HPDE6-E6E7 (cell line): ENCODE data around the gene ADAMTSL5.
"Not testable (repeated sequence)": the region's sequence is repeated elsewhere in the genome, so short reads cannot be mapped to it uniquely, and the experiment has no call there.

Experiments
- DNase-seq: peaks from one replicate; pipeline ENCODE4 v3.0.0; 2011; ENCODE audit warnings: missing footprints; ENCODE audit errors: extremely low spot score

ADAMTSL5 gene

DNA sequence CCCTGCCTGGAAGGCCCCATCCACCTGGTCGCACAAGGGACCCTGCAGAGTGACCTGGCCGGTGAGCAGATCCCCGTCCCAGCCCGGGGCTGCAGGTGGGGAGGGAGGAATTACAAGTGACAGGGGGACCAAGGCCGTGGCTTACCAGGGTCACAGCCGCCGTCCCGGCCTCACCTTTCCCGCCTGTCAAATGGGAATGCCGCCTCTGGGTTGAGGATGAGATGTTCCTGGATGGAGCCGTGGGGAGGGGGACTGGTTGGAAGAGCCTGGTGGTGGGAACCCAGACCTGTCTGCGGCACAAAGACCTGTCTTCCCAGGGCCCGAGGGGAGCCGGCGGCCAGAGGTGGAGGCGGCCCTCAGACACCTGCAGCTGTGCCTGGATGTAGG, 16.6 kb upstream of the ADAMTSL5 start:
- DNase-seq = no peak

DNA sequence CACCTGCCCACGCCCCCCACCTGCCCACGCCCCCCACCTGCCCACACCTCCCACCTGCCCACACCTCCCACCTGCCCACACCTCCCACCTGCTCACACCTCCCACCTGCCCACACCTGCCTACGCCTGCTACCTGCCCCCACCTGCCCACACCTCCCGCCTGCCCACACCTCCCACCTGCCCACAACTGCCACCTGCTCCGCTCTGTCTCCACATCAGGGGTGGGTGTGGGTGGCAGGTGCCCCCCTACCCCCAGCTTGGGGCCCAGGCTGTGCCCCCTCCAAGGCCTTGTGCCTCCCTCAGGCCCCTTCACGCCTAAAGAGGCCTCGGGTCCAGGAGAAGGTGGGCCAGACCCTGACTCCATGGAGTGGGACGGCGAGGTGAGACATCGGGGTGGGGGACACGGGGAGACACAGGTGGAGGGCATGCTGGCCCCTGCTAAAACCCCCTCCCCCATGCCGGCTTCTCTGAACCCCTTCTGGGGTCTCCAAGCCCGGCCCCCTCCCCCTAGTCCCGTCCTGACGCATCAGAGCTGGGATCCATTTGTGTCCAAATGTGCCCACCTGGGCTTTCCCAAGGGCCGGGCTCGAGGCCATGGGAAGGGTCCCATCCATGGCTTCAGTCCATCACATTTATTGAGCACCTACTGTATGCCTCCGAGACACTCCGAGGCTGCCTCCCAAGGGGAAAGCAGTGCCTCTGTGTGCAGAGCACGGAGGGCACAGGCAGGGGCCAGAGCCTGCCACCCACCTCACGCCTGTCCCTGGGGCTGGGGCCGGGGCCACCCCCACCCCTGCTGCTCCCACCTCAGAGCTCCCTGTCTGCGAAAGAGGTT, 16.0 kb upstream of the ADAMTSL5 start:
- no peak for DNase-seq

DNA sequence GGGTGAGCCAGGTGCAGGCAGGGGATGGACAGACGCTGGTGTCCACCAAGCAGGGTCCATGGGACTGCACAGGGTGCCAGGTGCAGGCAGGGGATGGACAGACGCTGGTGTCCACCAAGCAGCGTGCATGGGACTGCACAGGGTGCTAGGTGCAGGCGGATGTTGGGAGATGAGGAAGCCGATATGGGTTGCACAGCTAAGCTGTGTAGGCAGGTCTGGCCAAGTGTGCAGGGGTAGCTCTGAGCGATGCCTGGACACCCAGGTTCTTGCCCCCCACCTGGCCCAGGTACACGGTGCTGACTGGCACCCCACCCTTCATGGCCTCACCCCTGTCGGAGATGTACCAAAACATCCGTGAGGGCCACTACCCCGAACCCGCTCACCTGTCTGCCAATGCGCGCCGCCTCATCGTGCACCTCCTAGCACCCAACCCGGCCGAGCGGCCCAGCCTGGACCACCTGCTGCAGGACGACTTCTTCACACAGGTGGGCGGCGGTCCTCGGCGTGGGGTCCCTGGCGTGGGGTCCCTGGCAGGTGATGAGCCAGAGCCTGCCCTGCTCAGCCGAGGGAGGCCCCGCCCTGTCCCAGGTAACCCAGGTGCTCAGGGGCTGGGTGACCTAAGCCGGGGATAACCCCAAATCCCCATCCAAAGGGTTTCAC, 15.0 kb upstream of the ADAMTSL5 start:
- no peak for DNase-seq

DNA sequence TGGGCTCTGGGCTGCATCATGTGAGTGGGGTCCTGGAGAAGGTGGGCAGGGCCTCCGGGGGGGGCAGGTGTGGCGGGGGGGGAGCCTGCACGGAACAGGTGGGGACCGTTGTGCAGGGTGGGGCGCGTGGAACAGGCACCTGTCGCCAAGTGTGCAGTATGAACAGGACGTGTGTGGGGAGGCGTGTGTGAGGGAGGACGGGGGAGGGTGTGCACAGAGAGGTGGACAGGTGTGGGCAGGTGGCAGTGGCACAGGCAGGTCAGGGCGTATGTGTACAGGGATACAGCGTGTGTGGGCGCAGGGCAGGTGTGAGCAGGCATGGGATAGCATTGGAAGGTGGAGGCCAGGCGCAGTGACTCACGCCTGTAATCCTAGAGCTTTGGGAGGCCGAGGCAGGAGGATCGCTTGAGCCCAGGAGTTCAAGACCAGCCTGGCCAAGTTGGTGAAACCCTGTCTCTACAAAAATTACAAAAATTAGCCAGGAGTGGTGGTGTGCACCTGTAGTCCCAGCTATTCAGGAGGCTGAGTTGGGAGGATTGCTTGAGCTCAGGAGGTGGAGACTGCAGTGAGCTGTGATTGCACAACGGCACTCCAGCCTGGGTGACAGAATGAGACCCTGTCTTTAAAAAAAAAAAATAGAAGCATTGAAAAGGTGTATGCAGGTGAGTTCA, 14.3 kb upstream of the ADAMTSL5 start:
- no peak for DNase-seq

DNA sequence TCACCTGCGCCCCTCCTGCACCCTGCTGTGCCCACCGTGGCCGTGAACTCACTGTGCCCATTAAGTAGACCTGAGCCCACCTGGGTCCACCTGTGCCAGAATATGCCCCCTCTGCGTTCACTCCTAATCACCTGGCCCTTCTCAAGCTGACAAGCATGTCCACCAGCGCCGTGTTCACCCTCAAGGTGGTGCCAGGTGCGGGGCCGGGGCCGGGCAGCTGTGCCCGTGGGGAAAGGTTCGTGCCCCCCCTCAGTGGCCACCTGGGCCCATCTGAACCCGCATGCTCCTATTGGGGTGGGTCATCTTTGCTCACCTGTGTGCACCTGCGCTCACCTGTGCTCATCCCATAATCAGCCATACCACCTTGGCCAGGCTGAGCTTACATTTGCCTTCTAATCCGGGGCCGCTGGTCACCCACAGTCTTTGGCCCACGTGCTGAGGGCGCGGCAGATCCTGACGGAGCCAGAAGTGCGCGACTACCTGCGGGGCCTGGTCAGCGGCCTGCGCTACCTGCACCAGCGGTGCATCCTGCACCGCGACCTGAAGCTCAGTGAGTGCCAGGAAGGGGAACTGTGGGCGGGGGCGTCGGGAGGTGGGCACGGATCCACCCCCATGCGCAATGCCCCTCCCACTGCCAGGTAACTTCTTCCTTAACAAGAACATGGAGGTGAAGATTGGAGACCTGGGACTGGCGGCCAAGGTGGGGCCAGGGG, 13.4 kb upstream of the ADAMTSL5 start:
- no peak for DNase-seq

DNA sequence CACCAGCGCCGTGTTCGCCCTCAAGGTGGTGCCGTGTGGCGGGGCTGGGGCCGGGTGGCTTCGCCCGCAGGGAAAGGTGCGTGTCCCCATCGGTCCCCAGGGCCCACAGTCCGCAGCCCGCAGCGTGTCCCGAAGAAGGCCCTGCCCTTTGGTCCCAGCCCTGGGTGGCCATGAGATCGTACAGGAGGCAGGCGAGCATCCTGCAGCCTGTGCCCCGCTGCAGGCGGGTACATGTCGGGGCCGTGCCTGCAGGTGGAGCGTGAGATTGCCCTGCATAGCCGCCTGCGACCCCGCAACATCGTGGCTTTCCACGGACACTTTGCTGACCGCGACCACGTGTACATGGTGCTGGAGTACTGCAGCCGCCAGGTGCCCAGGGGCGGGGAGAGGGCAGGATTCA, 12.5 kb upstream of the ADAMTSL5 start:
- no peak for DNase-seq

DNA sequence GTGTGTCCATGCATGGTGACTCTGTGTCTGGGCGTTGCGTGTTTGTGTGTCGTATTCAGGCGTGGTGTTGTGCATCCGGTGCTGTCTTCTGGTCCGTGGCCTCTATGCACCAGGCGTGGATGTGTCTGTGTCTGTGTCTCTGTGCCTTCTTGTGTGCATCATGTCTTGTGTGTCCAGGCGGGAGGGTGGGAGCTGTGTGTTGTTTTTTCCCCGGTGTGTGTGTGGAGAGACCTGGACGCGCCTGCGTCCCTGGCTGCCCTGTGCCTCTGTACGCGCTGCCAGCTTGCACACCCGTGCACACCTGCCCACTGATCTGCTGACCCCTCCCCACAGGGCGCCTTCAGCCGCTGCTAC, 12.1 kb upstream of the ADAMTSL5 start:
- DNase-seq = no peak

DNA sequence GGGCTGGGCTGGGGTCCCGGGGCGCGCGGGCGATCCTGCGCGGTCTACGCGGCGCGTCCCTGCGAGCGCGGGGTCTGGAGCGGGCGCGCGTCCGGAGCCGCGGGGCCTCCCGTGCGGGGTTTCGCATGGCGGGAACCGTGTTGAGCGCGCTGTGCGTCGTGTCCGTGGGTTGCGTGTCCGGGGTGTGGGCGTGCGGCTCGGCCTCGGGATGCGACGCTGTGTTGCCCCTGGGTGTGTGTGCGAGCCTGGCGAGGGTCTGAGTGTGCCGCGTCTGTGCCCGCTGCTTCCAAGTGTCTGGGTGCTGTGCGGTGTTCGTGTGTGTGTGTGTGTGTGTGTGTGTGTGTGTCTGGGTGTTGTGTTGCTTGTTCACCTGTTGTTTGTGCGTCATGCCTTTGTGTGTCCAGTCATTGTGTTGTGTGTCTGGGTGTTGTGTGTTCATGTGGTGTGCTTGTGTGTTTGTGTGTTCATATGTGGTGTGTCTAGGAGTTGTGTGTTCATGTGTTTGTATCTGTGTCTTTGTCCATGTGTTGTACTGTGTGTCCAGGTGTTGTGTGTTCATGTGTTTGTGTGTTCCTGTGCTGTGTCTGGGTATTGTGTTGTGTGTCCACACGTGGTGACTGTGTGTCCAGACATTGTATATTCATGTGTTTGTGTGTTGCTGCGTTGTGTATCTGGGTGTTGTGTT, 11.6 kb upstream of the ADAMTSL5 start:
- no peak for DNase-seq

DNA sequence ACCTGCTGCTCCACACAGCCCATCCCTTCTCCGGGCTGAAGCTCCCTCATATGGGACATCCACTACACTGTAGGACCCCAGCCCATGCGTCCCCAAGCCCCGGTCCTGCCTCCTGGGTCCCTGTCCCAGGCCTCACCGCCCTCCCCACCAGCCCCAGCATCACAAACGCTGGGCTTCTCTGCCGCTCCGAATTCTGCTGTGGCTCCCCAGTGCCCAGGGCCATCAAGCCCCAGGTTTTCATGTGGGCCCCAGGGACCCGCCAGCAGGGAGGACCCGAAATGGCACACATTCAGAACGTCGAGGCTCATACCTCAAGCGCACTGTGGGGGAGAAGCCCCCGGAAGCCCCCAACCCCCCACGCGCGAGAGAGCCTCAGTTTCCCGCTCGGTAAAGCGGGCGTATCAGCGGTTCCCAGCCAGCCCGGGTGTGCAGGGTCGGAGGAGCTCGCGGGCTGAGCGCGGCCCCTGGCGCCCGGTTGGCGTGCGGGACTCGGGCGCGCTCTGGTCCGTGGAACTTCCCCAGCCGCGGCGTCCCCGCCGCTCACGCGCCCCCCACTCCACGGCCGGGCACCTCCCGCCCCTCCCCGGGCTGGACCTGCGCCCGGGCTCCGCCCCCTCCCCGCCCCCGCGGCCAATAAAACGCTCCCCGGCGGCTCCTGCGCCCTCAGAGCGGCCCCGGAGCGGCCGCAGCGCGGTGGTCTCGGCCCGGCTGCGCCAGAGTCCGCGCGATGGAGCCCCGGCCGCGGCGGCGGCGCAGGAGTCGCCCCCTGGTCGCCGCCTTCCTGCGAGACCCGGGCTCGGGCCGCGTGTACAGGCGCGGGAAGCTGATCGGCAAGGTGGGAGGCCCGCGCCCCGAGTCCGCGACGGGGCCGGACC, 10.8 kb upstream of the ADAMTSL5 start, which contains the start of gene PLK5:
Gene PLK5, plus strand, starts transcription at position 666 of the 875 bp plus-strand sequence. CDS start 2,920 bp downstream, outside the sequence.
- DNase-seq = no peak

DNA sequence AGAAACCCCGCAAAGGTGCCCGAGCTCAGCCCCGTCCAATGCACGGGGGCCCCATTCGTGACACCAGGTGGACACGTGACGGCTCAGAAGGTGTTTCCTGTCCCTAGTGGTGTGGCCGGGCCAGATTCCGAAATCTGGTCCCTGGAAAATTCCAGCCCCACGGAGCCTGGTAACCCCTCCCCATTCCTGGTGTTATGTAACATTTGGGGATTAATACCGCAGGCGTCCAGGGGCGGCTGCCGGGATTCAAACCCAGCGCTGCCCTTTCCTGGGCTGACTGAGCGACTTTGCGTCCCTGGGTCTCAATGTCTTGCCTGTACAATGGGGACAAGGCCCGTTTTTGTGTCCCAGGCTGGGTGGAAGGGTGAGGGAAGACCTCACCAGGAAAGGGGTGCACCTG, 10.0 kb upstream of the ADAMTSL5 start:
- no peak for DNase-seq

DNA sequence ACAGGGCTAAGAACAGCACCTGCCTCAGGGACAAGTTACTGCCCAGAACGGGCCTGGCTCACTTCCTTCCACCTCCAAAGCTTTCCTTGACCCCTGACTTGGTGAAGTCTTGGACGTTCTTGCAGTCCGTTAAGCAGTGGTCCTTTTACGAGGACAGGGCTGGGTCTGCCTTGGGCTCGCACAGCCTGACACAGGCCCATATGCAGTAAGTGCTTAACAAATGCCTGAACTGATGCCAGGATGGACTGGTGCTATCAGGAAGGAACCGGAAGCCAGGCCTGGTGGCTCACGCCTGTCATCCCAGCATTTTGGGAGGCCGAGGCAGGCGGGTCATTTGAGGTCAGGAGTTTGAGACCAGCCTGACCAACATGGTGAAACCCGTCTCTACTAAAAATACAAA, 9.2 kb upstream of the ADAMTSL5 start:
- DNase-seq = no peak

DNA sequence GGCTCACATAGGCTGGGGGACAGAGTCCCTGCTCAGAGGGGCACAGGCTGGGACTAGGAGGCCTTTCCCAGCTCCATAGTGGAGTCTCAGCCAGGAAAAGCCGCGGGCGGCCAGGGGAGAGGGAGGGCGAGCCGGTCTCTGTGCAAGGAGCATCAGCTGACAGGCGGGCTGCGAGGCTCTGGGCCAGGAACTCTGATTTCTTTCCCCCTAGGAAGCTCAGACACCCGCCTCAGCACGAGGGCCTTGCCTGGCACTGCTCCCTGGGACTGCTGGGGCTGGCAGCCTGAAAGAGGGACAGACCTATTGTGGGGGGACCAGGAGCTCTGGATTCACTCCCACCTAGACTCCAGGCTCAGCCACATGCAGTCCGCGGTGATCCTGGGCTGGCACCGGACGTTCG, 8.8 kb upstream of the ADAMTSL5 start:
- DNase-seq = no peak

DNA sequence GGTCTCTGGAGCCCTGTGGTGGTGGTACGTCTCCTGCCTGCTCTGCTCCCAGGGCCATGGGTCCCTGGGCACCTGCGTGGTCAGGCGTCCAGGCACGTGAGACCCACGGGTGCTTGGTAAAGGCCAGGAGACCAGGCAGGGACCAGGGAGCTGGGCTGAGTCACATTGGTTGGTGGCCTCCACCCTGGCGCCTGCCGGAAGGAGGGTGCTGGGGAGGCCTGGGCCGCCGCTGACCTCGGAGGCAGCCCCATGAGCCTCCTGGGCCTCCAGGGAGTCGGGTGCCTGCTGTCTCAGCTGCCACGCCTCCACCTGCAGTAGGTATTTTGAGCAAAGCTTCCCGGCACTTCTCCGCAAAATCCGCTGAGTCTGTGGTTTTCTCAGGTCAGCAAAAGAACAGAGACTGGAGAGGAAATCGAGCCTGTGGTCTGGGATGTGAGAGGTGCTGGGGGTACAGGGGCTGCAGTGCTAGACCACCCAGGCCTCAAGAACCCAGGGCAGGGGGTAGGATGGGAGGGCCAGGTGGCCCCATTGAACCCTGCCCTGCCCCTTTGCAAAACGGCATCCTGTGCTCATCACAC, 7.5 kb upstream of the ADAMTSL5 start:
- DNase-seq = no peak

DNA sequence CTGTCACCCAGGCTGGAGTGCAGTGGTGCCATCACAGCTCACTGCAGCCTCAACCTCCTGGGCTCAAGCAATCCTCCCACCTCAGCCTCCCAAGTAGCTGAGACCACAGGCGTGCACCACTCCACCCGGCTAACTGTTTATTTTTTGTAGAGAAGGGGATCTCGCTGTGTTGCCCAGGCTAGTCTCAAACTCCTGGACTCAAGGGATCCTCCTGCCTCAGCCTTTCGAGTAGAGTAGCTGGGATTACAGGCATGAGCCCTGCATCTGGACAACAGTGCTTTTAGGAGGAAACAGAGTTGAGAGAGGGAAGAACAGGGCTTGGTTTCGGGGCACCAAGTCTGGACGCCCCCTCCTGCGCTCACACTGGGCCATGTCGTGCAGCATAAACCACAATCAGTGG, 7.0 kb upstream of the ADAMTSL5 start:
- not testable (repeated sequence) for DNase-seq

DNA sequence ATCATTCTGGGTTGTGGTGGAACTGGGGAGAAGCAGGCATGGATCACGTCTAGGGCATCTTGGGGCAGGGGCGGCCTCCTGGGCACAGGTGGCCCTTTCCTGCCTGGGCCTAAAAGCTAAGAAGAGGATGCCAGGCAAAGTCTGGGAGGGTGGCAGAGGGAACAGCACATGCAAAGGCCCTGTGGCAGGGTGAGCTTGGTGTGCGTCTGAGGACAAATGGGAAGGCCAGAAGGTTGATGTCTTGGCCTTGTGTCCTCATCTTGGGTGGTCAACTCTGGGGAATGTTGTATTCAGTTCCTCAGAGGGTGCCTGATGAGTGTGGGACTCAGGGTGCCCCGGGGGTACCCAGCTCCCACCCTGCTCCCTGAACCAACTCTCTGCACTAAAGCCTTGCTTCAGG, 5.7 kb upstream of the ADAMTSL5 start:
- no peak for DNase-seq

DNA sequence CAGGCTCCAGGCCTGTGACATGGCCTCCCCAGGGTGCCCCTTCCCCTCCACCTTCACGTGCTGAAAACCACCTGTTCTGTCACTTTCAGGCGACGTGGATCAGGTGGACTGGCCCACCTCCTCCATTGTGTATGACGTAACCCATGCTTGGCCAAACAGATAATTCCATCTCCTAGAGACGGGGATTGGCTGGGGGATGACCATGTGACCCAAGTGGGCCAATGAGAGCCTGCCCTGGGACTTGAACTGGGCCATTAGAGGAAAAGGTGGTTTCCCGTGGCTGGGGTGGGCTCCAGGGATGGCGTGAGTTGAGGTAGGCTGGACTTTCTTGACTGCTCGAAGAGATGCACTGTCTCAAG, 3.6 kb upstream of the ADAMTSL5 start:
- no peak for DNase-seq

DNA sequence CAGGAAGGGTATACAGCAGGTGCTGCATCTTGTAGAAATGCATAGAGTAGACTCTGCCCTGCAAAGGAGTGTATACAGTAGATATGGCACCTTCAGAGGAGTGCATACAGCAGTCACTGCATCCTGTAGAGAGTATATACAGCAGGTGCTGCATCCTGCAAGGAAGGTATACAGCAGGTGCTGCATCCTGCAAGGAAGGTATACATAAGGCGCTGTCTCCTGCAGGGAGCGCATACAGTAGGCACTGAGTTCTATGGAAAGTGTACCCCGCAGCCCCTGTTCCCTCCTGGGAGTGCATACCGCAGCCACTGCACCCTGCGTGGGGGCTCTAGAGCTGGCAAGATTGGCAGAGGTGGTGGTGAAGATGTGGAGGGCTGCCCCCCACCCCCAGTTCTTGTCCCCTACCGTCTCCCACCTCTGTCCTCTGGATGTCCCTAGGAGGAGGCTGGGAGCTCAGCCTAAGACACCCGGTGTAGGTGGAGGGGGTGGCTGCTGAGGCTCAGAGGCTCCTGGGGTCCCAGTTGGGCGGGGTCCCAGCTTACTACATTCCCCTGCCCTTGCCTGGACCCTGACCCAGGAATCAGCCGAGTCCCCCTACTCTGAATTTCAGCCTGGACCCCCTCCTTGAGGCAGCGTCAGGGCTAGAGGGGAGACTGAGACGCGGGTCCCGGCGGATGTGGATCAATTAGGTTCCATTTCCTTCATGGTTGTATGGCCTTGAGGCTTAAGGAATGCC, 2.3 kb upstream of the ADAMTSL5 start:
- no peak for DNase-seq

DNA sequence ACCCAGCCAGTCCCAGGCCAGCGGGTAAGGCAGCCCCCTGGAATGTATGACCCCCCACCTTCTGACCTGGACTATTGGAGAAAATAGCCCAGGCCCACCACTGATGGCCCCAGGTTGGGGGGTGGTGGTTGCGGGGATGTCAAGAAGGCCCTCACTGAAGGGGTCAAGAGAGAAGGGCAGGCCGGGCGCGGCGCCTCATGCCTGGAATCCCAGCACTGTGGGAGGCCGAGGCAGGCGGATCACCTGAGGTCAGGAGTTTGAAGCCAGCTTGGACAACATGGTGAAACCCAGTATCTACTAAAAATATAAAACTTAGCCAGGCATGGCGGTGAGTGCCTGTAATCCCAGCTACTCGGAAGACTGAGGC, 1.5 kb upstream of the ADAMTSL5 start:
- no peak for DNase-seq

DNA sequence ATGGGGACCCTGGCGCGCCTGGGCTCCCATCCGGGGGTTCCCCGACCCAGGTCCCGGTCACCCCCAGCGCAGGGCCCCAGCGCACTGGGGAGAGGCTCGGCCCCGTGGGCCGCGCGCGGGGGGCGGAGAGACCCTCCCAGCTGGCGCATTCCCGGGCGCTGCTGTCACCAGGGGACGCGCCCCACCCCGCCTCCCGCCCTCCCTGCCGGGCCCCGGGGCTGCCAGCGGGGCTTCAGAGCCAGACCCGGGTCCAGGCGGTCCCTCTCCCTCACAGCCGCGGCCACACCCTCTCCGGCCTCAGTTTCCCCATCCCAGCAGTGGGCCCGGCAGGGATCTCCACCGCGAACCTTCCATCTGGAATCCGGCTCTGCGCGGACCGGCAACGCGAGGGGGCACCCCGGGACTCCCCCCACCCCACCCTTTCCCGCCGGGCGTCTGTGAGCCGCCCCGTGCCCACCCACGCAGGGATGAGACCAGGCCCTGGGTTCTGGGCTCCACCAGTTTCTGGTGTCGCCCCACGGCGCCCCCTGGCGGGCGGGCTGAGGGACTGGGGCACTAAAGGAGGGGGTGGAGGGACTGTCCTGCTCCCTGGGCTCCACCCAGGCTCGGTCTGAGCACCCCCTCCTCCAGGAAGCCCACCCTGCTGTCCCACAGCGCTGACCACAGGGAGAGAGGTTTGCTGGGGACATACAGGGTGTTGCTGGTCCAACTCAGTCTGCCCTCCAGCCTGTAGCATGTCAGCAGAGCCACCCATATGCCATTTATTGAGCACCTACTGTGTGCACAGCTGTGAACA, 878 bp upstream of the ADAMTSL5 start:
- peak; percentile 61 for DNase-seq
